Osteocyte (in vitro differentiated cells): ENCODE measurements around the gene CDH4. TPM values are rescaled to one million over a fixed set of nuclear protein-coding genes. Genes with fewer than 3 reads are reported as not detected.

Source experiments
- DNase-seq: peaks from one replicate; pipeline ENCODE4 v3.0.0; 2021; ENCODE audit warnings: mixed read lengths; ENCODE audit not compliant: unreplicated experiment; ENCODE audit errors: extremely low spot score
- H3K27ac Mint-ChIP-seq: one replicate; pipeline ENCODE4 v1.8.0; 2021; ENCODE audit warnings: mild to moderate bottlenecking, mixed read lengths; ENCODE audit not compliant: unreplicated experiment
- H3K27me3 Mint-ChIP-seq: one replicate; pipeline ENCODE4 v1.8.0; 2021; ENCODE audit warnings: mixed read lengths; ENCODE audit not compliant: unreplicated experiment
- H3K36me3 Mint-ChIP-seq: one replicate; pipeline ENCODE4 v1.8.0; 2021; ENCODE audit warnings: mixed read lengths; ENCODE audit not compliant: unreplicated experiment
- H3K4me1 Mint-ChIP-seq: one replicate; pipeline ENCODE4 v1.8.0; 2021; ENCODE audit warnings: mixed read lengths; ENCODE audit not compliant: unreplicated experiment
- H3K4me3 Mint-ChIP-seq: one replicate; pipeline ENCODE4 v1.8.0; 2021; ENCODE audit warnings: mild to moderate bottlenecking, moderate library complexity, mixed read lengths; ENCODE audit not compliant: unreplicated experiment
- H3K9me3 Mint-ChIP-seq: one replicate; pipeline ENCODE4 v1.8.0; 2021; ENCODE audit warnings: mixed read lengths; ENCODE audit not compliant: unreplicated experiment
- total RNA-seq: library from RNA; stranded (reverse); gene quantifications from 2 replicates; pipeline ENCODE4 v1.2.1, GENCODE V29; 2021
- TF ChIP-seq, protein P1 (sequence below): fragments of 200-600 bp; sonication (generic); IDR thresholded peaks from 2 replicates; pipeline ENCODE4 v1.5.0; 2021; ENCODE audit warnings: antibody characterized with exemption, mild to moderate bottlenecking, moderate library complexity

The CDH4 gene
- total RNA-seq, 1 donor from 2014 or later: 1.3 TPM

DNA sequence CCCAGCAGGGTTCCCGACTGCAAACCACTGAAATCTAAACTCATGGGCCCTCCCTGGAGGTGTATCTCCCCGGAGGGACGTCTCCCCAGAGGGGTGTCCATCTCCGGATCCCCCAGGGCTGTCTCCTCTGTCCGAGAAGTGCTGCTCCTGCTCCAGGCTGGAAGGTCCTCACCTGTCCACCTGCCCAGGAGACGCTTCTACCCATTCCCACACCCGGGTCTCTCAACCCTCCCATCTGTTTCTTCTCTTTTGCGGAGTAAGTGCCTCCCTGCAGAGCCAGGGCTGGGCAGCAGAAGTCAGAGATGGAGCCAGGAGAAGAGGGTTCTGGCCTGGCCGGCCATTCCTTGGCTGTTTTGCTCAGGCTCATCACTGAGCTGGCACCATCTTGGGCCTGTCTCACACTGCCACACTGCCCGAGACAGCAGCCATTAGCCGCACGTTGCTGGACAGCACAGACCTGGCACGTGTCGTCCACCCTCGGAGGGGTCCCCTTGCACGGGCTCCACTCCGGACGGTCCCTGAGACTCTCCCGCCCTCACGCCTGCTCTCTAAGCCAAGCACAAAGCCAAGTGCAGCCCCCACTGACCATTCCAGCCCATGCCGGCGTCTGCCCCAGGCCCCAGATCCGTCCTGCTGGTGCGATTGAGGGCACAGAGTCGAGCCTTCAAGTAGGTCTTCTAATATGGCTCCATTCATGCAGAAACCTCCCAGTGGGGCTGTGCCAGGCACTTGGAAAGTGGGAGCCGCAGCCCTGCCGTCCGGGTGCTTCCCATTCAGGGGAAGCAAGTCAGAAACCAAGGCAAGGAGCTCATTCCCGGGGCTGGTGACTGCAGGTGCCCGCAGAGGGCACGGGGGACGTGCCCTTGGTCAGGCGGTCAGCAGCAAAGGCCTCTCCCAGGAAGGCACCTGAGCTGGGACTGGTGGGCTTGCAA is 445.9 kb downstream of the CDH4 start:
- no peaks in the 10 kb centered on the region for H3K27me3 Mint-ChIP-seq
- H3K9me3 Mint-ChIP-seq: no peaks in the 10 kb centered on the region
- no peaks in the 10 kb centered on the region for H3K4me1 Mint-ChIP-seq
- H3K36me3 Mint-ChIP-seq: no peaks in the 10 kb centered on the region
- no peak overlapping the region for H3K27ac Mint-ChIP-seq
- DNase-seq: no peak
- no peak overlapping the region for H3K4me3 Mint-ChIP-seq
- TF ChIP-seq, protein P1, sequence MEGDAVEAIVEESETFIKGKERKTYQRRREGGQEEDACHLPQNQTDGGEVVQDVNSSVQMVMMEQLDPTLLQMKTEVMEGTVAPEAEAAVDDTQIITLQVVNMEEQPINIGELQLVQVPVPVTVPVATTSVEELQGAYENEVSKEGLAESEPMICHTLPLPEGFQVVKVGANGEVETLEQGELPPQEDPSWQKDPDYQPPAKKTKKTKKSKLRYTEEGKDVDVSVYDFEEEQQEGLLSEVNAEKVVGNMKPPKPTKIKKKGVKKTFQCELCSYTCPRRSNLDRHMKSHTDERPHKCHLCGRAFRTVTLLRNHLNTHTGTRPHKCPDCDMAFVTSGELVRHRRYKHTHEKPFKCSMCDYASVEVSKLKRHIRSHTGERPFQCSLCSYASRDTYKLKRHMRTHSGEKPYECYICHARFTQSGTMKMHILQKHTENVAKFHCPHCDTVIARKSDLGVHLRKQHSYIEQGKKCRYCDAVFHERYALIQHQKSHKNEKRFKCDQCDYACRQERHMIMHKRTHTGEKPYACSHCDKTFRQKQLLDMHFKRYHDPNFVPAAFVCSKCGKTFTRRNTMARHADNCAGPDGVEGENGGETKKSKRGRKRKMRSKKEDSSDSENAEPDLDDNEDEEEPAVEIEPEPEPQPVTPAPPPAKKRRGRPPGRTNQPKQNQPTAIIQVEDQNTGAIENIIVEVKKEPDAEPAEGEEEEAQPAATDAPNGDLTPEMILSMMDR: no peak

DNA sequence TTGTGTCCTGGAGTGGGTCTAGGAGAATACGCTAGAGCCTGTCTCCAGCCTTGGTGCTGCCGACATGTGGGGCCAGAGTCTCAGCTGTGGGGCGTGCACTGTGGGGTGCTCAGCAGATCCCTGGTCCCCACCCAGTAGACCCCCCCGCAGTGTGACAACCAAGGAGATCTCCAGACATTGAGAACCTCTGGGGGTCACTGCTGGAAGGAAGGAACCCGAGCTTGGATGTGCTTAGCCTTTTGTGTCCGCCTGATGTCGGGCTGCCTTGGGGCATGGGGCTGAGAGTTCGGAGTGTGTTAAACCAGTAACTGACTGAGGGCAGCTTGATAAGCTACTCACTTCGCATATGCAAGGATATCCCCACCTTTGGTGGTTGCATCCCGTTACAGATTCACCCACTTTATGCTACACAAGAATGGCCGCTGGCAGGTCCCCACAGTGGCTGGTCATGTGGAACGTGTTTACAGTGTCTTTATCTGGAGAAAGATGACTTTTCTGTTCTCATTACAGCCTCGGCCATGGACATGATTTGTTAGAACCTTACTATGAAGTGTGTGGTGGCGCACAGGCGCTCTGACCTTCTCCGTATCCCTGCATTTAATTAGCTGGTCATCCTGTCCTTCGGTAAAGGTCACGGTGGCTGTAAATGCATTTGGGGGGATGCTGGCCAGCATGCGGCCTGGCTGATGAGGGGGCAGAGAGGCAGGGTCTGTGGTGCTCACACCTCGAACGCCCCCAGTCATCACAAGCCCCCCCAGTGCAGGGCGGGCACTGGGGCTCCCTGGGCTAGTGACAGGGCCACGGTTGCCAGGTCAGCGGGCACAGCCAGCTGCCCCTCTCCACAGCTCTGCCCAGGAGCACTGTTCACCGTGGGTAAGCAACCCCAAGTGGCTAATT is 446.8 kb downstream of the CDH4 start:
- TF ChIP-seq, protein P1: no peak
- Mint-ChIP-seq H3K9me3 (no peaks in the 10 kb centered on the region), H3K36me3 (no peaks in the 10 kb centered on the region), H3K4me1 (no peaks in the 10 kb centered on the region), H3K4me3 (no peak overlapping the region), H3K27me3 (no peaks in the 10 kb centered on the region), H3K27ac (no peak overlapping the region)
- no peak for DNase-seq

DNA sequence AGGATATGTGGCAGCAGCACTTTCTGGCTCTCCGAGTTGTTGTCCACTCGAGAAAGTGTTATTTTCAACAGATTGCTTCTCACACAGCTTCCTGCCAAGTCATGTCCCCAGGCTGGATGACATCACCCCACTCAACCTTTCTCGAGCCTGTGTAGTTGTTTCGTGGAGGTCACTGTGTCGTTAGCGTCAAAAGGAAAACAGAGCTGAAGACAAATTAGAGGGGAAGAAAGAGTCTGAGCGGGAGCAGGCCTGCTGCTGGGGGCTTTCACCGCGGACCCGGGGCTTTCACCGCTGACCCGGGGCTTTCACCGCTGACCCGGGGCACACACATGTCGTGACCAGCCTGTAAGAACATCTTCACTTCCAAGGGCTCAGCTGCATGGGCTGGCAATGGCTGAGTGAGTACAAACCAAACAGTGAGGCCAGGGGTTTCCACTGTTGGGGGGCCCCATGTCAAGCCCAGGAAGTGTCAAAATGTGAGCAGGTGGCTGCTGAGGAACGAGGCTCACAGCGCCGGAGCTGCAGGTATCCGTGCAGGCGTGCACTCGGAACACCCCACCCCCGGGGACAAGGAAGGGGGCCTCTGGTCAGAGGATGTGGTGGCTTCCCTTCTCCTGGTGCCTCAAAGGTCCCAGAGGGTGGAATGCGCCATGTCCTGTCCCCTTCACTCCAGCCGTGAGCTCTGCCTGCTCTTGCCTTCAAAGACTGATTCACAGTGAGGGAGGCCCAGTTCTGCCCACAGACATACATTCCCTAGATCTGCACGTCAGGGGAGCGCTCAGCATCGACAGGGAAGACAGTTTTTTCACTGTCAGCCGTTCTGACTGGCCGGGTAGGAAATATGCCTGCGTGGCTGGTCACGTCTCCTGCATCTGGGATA is 447.7 kb downstream of the CDH4 start:
- H3K27ac Mint-ChIP-seq: no peak overlapping the region
- no peaks in the 10 kb centered on the region for H3K27me3 Mint-ChIP-seq
- H3K9me3 Mint-ChIP-seq: no peaks in the 10 kb centered on the region
- TF ChIP-seq, protein P1: no peak
- DNase-seq: no peak
- H3K4me3 Mint-ChIP-seq: no peak overlapping the region
- H3K4me1 Mint-ChIP-seq: no peaks in the 10 kb centered on the region
- no peaks in the 10 kb centered on the region for H3K36me3 Mint-ChIP-seq

DNA sequence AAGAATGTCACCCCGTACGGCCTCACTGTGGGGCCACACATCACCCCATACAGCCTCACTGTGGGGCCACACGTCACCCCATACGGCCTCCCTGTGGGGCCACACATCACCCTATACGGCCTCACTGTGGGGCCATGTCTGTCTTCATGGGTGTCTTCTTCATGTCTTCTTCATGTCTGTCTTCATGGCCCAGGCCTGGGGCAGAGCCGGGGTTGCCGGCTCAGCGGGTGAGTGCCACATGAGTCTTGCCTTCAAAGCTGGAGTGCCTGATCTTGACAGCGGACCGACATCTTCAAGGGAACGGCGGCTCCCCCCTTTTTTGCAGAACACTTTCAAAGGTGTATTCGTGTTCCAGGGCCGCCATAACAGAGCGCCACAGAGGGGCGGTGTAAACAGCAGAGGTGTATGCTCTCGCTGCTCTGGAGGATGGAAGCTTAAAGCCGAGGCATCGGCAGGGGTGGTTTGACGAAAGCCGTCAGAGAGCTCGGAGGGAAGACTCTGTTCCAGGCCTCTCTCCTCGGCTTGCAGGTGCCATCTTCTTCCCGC is 448.6 kb downstream of the CDH4 start:
- Mint-ChIP-seq H3K4me1 (no peaks in the 10 kb centered on the region), H3K27me3 (no peaks in the 10 kb centered on the region), H3K4me3 (no peak overlapping the region), H3K27ac (no peak overlapping the region), H3K36me3 (no peaks in the 10 kb centered on the region), H3K9me3 (no peaks in the 10 kb centered on the region)
- no peak for DNase-seq
- TF ChIP-seq, protein P1: no peak
